ENCODE results near the gene POU6F2.
"Not testable (repeated sequence)": the region's sequence is repeated elsewhere in the genome, so short reads cannot be mapped to it uniquely, and the experiment has no call there.

Gene POU6F2

GRCh38 chr7:38936641-38937040 lies 41.1 kb upstream of the POU6F2 start:
- no peak for DNase-seq (ENCODE audit: low spot score)
- Histone ChIP-seq H3K4me3 (no peak overlapping the region), H3K27ac (no peak overlapping the region)
- TF ChIP-seq, protein P1, sequence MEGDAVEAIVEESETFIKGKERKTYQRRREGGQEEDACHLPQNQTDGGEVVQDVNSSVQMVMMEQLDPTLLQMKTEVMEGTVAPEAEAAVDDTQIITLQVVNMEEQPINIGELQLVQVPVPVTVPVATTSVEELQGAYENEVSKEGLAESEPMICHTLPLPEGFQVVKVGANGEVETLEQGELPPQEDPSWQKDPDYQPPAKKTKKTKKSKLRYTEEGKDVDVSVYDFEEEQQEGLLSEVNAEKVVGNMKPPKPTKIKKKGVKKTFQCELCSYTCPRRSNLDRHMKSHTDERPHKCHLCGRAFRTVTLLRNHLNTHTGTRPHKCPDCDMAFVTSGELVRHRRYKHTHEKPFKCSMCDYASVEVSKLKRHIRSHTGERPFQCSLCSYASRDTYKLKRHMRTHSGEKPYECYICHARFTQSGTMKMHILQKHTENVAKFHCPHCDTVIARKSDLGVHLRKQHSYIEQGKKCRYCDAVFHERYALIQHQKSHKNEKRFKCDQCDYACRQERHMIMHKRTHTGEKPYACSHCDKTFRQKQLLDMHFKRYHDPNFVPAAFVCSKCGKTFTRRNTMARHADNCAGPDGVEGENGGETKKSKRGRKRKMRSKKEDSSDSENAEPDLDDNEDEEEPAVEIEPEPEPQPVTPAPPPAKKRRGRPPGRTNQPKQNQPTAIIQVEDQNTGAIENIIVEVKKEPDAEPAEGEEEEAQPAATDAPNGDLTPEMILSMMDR (IDR thresholded peaks at IDR 0.05) = no peak

GRCh38 chr7:38938001-38938485 lies 39.7 kb upstream of the POU6F2 start:
- DNase-seq (ENCODE audit: low spot score) = no peak
- peak overlapping the region in 1 of 2 donors; percentile 67 for H3K27ac ChIP-seq
- no peak overlapping the region for H3K4me3 ChIP-seq
- TF ChIP-seq, protein P1 (IDR thresholded peaks at IDR 0.05) = no peak

- no peak for DNase-seq (ENCODE audit: low spot score)
- H3K4me3 ChIP-seq = no peak overlapping the region
- TF ChIP-seq, protein P1 (IDR thresholded peaks at IDR 0.05) = no peak
- peak overlapping the region in 1 of 2 donors; percentile 67 for H3K27ac ChIP-seq
Measured at GRCh38 chr7:38938589-38938988, 39.1 kb upstream of the POU6F2 start.

DNA sequence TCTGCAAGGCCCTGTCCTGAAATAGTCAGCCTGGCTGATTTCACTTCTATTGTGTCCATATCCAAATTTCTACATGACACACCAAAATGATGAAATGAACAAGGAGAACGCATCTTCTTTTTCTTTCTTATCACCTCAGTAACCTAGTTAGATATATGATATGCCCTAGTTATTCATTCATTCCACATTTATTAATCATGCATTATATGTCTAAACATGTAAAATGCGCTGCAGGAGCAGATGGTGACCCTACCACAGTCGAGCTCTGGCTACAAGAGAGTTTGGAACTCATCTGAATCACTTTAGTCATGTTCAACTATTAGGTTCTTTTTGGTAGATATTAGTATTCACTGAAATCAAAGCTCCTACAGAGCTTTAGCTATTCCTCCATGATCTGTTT lies 36.9 kb upstream of the POU6F2 start:
- DNase-seq (ENCODE audit: low spot score) = no peak
- TF ChIP-seq, protein P1 (IDR thresholded peaks at IDR 0.05) = no peak
- no peak overlapping the region for H3K4me3 ChIP-seq
- no peak overlapping the region for H3K27ac ChIP-seq

DNA sequence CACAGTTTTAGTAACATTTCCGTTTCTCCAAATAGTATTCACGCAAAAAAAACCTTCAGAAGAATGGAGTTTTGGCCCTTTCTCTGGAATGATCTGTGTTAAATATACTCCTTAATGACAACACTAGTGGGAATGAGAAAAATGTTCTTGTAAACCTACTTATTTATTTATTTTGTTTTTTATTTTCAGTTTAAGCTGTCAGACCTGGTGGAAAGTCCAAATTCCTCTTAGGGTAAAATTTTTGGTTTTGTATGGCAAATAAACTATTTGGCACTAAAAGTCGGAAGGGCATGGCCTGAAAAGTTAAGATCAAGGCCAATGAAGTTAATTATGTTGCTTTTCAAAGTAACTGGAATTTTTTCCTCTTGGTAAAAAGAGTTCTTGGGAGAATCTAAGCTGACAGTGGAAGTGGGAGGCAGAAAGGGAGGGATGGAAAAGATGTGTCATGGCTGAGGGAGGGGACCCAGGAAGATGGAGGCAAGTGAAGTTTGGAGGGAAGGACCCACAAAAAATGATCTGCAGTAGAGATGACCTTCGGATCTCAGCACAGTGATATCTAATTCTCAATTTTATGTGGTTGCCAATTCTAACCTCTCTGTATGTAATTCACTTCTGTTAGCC lies 35.2 kb upstream of the POU6F2 start:
- Histone ChIP-seq H3K27ac (peak overlapping the region; percentile 8 to 90), H3K4me3 (no peak overlapping the region)
- no peak for DNase-seq (ENCODE audit: low spot score)
- TF ChIP-seq, protein P1 (IDR thresholded peaks at IDR 0.05) = no peak

GRCh38 chr7:38947541-38947940 lies 30.2 kb upstream of the POU6F2 start:
- not testable (repeated sequence) for DNase-seq (ENCODE audit: low spot score); H3K4me3 ChIP-seq

DNA sequence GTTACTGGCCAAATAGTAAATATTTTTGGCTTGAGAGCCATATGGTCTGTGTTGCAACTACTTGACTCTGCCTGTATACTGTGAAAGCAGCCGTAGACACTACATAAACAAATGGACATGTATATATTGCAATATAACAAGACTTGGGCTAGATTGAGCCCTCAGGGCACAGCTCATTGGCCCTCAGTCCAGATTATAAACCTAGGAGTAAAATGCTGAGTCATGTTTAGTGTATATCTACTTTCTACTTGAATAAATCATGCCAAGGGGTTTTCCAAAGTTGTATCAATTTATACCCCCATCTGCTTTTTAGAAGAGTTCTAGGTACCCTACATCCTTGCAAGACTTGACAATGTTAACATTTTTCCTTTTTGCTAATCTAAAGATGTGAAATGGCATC lies 27.4 kb upstream of the POU6F2 start:
- TF ChIP-seq, protein P1 (IDR thresholded peaks at IDR 0.05) = no peak
- no peak overlapping the region for H3K4me3 ChIP-seq
- peak overlapping the region in 1 of 2 donors; percentile 42 for H3K27ac ChIP-seq
- no peak for DNase-seq (ENCODE audit: low spot score)

More at GRCh38 chr7:38947541-38947940, 30.2 kb upstream of the POU6F2 start:
- H3K27ac ChIP-seq = not testable (repeated sequence)

All from coronary artery (tissue), 2 donors.